Measurements from ENCODE around the gene TIAM1.

DNA sequence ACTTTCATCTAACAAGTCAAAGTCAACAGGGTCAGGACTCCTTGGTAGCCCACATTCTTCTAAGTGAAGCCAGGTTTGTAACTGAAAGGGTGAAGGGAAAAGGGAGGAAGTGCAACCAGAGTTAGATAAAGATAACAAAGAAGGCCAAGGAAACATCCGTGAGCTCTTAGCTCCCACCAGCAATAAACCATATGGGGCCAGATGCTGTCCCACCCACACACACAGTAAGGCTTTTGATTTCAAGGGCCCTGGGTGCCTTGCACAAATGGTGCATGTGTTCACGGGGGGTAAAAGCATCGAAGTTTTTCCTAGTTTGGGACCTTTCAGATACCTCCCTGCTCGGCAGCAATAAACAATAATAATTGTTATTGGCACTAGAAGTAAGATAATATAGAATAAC lies 5.1 kb upstream of the TIAM1 start:
- TF ChIP-seq, protein P1, sequence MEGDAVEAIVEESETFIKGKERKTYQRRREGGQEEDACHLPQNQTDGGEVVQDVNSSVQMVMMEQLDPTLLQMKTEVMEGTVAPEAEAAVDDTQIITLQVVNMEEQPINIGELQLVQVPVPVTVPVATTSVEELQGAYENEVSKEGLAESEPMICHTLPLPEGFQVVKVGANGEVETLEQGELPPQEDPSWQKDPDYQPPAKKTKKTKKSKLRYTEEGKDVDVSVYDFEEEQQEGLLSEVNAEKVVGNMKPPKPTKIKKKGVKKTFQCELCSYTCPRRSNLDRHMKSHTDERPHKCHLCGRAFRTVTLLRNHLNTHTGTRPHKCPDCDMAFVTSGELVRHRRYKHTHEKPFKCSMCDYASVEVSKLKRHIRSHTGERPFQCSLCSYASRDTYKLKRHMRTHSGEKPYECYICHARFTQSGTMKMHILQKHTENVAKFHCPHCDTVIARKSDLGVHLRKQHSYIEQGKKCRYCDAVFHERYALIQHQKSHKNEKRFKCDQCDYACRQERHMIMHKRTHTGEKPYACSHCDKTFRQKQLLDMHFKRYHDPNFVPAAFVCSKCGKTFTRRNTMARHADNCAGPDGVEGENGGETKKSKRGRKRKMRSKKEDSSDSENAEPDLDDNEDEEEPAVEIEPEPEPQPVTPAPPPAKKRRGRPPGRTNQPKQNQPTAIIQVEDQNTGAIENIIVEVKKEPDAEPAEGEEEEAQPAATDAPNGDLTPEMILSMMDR (IDR thresholded peaks at IDR 0.05 in 4 of 5, conservative IDR thresholded peaks at IDR 0.05 in 1 of 5): no peak
- no peak for TF ChIP-seq POLR2A (IDR thresholded peaks at IDR 0.05)

All from gastrocnemius medialis (tissue), 4 donors.